Measurements from ENCODE around the gene RHOU. TPM values are rescaled to one million over a fixed set of nuclear protein-coding genes. Genes with fewer than 3 reads are reported as not detected.

RHOU gene
- polyA plus RNA-seq, 2 of the 4 experiments (the other 2 are of a cell fraction): 11.5 to 14.7 TPM

DNA sequence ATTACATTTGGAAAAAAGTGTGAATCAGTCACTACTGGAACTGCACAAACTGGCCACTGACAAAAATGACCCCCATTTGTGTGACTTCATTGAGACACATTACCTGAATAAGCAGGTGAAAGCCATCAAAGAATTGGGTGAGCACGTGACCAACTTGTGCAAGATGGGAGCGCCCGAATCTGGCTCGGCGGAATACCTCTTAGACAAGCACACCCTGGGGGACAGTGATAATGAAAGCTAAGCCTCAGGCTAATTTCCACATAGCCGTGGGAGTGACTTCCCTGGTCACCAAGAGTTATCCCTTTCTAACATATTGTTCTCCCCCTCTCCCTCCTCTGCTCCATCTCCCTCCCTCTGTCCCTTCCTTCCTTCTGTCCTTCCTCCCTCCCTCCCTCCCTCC lies 47.7 kb upstream of the RHOU start:
- no peak overlapping the region for H3K4me3 ChIP-seq
- no peak for ATAC-seq
- FAIRE-seq: no peak
- no peaks in the 10 kb centered on the region for H3K9me3 ChIP-seq
- DNase-seq (ENCODE audit: low read depth in 1 of 2, low spot score in 1 of 2): no peak
- WGBS (ENCODE audit: missing lambda C conversion rate): 85% methylated on average over 6 of the region's 6 CpGs
- H3K27ac ChIP-seq: no peak overlapping the region
- TF ChIP-seq, protein P1, sequence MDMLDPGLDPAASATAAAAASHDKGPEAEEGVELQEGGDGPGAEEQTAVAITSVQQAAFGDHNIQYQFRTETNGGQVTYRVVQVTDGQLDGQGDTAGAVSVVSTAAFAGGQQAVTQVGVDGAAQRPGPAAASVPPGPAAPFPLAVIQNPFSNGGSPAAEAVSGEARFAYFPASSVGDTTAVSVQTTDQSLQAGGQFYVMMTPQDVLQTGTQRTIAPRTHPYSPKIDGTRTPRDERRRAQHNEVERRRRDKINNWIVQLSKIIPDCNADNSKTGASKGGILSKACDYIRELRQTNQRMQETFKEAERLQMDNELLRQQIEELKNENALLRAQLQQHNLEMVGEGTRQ (IDR thresholded peaks at IDR 0.05): no peak
- TF ChIP-seq, protein P2, sequence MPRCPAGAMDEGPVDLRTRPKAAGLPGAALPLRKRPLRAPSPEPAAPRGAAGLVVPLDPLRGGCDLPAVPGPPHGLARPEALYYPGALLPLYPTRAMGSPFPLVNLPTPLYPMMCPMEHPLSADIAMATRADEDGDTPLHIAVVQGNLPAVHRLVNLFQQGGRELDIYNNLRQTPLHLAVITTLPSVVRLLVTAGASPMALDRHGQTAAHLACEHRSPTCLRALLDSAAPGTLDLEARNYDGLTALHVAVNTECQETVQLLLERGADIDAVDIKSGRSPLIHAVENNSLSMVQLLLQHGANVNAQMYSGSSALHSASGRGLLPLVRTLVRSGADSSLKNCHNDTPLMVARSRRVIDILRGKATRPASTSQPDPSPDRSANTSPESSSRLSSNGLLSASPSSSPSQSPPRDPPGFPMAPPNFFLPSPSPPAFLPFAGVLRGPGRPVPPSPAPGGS (IDR thresholded peaks at IDR 0.05): no peak
- TF ChIP-seq CBX8 (IDR thresholded peaks at IDR 0.05) (no peak), HOXA7 (CRISPR knock-in tag; IDR thresholded peaks at IDR 0.05) (no peak), CHD2 (IDR thresholded peaks at IDR 0.05; ENCODE audit: low read length, partially characterized antibody) (no peak), NFE2L2 (conservative IDR thresholded peaks at IDR 0.05; ENCODE audit: low read length) (no peak), CBX2 (IDR thresholded peaks at IDR 0.05; ENCODE audit: borderline replicate concordance, low read depth) (no peak), TFCP2L1 (CRISPR knock-in tag; IDR thresholded peaks at IDR 0.05) (no peak), POLR2AphosphoS2 (conservative IDR thresholded peaks at IDR 0.05; ENCODE audit: low read length) (no peak)
- TF ChIP-seq, protein P3, sequence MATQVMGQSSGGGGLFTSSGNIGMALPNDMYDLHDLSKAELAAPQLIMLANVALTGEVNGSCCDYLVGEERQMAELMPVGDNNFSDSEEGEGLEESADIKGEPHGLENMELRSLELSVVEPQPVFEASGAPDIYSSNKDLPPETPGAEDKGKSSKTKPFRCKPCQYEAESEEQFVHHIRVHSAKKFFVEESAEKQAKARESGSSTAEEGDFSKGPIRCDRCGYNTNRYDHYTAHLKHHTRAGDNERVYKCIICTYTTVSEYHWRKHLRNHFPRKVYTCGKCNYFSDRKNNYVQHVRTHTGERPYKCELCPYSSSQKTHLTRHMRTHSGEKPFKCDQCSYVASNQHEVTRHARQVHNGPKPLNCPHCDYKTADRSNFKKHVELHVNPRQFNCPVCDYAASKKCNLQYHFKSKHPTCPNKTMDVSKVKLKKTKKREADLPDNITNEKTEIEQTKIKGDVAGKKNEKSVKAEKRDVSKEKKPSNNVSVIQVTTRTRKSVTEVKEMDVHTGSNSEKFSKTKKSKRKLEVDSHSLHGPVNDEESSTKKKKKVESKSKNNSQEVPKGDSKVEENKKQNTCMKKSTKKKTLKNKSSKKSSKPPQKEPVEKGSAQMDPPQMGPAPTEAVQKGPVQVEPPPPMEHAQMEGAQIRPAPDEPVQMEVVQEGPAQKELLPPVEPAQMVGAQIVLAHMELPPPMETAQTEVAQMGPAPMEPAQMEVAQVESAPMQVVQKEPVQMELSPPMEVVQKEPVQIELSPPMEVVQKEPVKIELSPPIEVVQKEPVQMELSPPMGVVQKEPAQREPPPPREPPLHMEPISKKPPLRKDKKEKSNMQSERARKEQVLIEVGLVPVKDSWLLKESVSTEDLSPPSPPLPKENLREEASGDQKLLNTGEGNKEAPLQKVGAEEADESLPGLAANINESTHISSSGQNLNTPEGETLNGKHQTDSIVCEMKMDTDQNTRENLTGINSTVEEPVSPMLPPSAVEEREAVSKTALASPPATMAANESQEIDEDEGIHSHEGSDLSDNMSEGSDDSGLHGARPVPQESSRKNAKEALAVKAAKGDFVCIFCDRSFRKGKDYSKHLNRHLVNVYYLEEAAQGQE (IDR thresholded peaks at IDR 0.05): no peak
- TF ChIP-seq, protein P4, sequence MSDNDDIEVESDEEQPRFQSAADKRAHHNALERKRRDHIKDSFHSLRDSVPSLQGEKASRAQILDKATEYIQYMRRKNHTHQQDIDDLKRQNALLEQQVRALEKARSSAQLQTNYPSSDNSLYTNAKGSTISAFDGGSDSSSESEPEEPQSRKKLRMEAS (IDR thresholded peaks at IDR 0.05): no peak
- POLR2A ChIA-PET: no interaction called here
- no peak overlapping the region for H3K4me2 ChIP-seq
- H3K4me1 ChIP-seq: no peaks in the 10 kb centered on the region
- CTCF ChIA-PET: interaction anchor here (0.9 to 2.9 kb wide), 5 partner anchors 16 to 571 kb away, joined by 3 to 11 read pairs (median 4); no protein-coding TSS in a partner anchor

DNA sequence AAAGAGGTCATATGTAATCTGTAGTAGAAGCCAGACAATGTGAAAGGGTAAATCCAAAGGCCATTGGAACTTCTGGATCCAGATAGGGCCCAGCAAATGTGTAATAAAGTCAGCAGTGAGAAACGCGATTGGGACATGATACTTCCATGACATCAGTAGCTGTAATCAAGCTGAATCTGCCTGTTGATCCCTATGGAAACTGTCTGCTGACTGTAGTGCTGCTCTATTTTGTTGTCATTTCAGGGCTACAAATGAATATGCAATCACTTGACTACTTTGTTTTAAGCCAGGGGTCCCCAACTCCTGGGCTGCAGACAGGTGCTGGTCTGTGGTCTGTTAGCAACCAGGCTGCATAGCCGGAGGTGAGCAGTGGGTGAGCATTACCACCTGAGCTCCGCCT lies 46.0 kb upstream of the RHOU start:
- no peaks in the 10 kb centered on the region for H3K9me3 ChIP-seq
- H3K4me3 ChIP-seq: no peak overlapping the region
- FAIRE-seq (no peak), ATAC-seq (no peak), DNase-seq (ENCODE audit: low read depth in 1 of 2, low spot score in 1 of 2) (no peak)
- no peaks in the 10 kb centered on the region for H3K4me1 ChIP-seq
- H3K27ac ChIP-seq: no peak overlapping the region
- 78% methylated on average over 4 of the region's 4 CpGs for WGBS (ENCODE audit: missing lambda C conversion rate)
- ChIA-PET CTCF (interaction anchor here (0.6 to 9.5 kb wide), 8 partner anchors 11 to 570 kb away, joined by 3 to 99 read pairs (median 6); no protein-coding TSS in a partner anchor), POLR2A (no interaction called here)
- no peak overlapping the region for H3K4me2 ChIP-seq
- TF ChIP-seq ESRRA (IDR thresholded peaks at IDR 0.05; ENCODE audit: borderline replicate concordance, low read length): no peak
- TF ChIP-seq EHF (CRISPR knock-in tag; IDR thresholded peaks at IDR 0.05): no peak
- no peak for TF ChIP-seq SREBF2 (IDR thresholded peaks at IDR 0.05)
- no peak for TF ChIP-seq RNF2 (IDR thresholded peaks at IDR 0.05; ENCODE audit: borderline replicate concordance, low read depth)
- TF ChIP-seq, protein P5, sequence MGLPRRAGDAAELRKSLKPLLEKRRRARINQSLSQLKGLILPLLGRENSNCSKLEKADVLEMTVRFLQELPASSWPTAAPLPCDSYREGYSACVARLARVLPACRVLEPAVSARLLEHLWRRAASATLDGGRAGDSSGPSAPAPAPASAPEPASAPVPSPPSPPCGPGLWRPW (IDR thresholded peaks at IDR 0.05): no peak
- TF ChIP-seq RFX5 (IDR thresholded peaks at IDR 0.05): no peak
- no peak for TF ChIP-seq ZFP36 (IDR thresholded peaks at IDR 0.05; ENCODE audit: borderline replicate concordance, partially characterized antibody)
- no peak for TF ChIP-seq EHMT2 (IDR thresholded peaks at IDR 0.05; ENCODE audit: low read depth)
- TF ChIP-seq MAFK (IDR thresholded peaks at IDR 0.05; ENCODE audit: partially characterized antibody): no peak

All from A549 (cell line).